ENCODE data around the gene PDZRN4.

PDZRN4 gene

DNA sequence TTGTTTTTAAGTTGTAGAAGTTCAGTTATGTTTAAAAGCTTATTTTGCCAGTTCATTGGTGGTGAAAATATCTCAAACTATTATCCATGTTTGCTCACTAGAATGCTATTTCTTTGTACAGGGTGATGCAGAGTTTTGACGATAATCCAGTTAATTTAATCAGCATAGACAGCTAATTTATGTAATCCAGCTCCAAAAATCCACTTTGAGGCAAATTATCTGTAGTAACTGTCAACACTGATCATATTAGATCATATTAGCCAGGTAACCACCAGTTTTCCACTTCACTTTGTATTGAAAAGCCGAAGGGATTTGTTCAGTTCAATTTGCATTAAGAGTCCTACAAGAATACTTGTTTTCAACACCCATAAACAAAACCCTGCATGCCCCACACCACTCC is 378.6 kb downstream of the PDZRN4 start:
- DNase-seq (ENCODE audit: low read depth), result no peak
- TF ChIP-seq, protein P1, sequence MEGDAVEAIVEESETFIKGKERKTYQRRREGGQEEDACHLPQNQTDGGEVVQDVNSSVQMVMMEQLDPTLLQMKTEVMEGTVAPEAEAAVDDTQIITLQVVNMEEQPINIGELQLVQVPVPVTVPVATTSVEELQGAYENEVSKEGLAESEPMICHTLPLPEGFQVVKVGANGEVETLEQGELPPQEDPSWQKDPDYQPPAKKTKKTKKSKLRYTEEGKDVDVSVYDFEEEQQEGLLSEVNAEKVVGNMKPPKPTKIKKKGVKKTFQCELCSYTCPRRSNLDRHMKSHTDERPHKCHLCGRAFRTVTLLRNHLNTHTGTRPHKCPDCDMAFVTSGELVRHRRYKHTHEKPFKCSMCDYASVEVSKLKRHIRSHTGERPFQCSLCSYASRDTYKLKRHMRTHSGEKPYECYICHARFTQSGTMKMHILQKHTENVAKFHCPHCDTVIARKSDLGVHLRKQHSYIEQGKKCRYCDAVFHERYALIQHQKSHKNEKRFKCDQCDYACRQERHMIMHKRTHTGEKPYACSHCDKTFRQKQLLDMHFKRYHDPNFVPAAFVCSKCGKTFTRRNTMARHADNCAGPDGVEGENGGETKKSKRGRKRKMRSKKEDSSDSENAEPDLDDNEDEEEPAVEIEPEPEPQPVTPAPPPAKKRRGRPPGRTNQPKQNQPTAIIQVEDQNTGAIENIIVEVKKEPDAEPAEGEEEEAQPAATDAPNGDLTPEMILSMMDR (conservative IDR thresholded peaks at IDR 0.05; ENCODE audit: low read length), result no peak
- H3K4me3 ChIP-seq (ENCODE audit: low read length), result no peak overlapping the region

DNA sequence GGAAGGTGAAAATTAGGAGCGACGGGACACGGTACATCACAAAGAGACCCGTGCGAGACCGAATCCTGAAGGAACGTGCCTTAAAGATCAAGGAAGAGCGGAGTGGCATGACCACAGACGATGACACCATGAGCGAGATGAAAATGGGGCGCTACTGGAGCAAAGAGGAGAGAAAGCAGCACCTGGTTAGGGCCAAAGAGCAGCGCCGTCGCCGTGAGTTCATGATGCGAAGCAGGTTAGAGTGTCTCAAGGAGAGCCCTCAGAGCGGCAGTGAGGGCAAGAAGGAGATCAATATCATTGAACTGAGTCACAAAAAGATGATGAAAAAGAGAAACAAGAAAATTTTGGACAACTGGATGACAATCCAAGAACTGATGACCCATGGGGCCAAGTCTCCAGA is 385.3 kb downstream of the PDZRN4 start:
- DNase-seq (ENCODE audit: low read depth), result no peak
- TF ChIP-seq, protein P1 (conservative IDR thresholded peaks at IDR 0.05; ENCODE audit: low read length), result no peak
- no peak overlapping the region for H3K4me3 ChIP-seq (ENCODE audit: low read length)

- TF ChIP-seq, protein P1 (conservative IDR thresholded peaks at IDR 0.05; ENCODE audit: low read length), result no peak
- DNase-seq (ENCODE audit: low read depth), result no peak
- no peak overlapping the region for H3K4me3 ChIP-seq (ENCODE audit: low read length)
Measured at GRCh38 chr12:41576925-41577324, 388.8 kb downstream of the PDZRN4 start.

DNA sequence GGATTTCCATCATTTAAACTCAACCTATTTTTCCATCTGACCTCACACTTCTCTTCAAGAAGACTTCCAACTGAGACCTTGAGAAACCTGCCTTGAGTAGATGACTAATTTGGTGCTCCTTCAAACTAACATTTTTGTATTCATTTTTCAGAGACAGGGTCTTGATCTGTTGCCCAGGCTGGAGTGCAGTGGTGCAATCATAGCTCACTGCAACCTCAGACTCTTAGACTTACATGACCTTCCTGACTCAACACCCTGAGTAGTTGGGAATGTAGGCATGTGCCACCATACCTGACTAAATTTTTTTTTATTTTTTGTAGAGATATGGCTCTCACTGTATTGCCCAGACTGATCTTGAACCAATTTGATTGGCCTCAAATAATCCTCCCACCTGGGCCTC is 389.9 kb downstream of the PDZRN4 start:
- no peak overlapping the region for H3K4me3 ChIP-seq (ENCODE audit: low read length)
- TF ChIP-seq, protein P1 (conservative IDR thresholded peaks at IDR 0.05; ENCODE audit: low read length), result no peak
- no peak for DNase-seq (ENCODE audit: low read depth)

DNA sequence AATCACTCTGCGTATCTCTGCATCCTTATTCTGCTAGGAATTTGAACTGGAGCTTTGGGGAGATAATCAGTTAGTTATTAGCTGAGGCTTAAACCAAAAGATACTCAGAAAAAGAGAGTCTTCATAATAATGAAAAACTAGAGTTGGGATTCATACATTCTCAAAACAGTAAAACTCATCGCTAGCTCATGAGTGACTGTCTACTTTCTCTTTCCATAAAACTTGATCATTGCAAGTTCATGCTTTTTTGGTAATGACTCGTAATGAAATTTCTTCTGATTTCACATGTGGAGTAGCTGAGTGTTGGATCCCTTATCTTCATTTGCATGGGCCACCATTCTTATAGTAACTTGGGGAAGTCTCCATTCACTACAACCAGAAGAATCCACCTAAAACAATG is 397.7 kb downstream of the PDZRN4 start:
- H3K4me3 ChIP-seq (ENCODE audit: low read length), result no peak overlapping the region
- TF ChIP-seq, protein P1 (conservative IDR thresholded peaks at IDR 0.05; ENCODE audit: low read length), result no peak
- no peak for DNase-seq (ENCODE audit: low read depth)

GRCh38 chr12:41587574-41587973 is 399.5 kb downstream of the PDZRN4 start:
- no peak overlapping the region for H3K4me3 ChIP-seq (ENCODE audit: low read length)
- no peak for DNase-seq (ENCODE audit: low read depth)
- TF ChIP-seq, protein P1 (conservative IDR thresholded peaks at IDR 0.05; ENCODE audit: low read length), result no peak

- TF ChIP-seq, protein P1 (conservative IDR thresholded peaks at IDR 0.05; ENCODE audit: low read length), result no peak
- no peak for DNase-seq (ENCODE audit: low read depth)
- no peak overlapping the region for H3K4me3 ChIP-seq (ENCODE audit: low read length)
Measured at GRCh38 chr12:41589878-41590277, 401.8 kb downstream of the PDZRN4 start.
